ENCODE measurements around the gene MYO1G. TPM values are rescaled to one million over a fixed set of nuclear protein-coding genes. Genes with fewer than 3 reads are reported as not detected.

The MYO1G gene
- total and polyA plus RNA-seq, 4 donors = 0.56 to 3.9 (median 2.1) TPM

GRCh38 chr7:44958645-44959344 is 20.0 kb downstream of the MYO1G start:
- H3K27me3 ChIP-seq (ENCODE audit: control insufficient read depth in 4 of 4, insufficient read depth in 4 of 4, low read length in 3 of 4) = peaks cover 0 to 1% (median 0%) of the 10 kb centered on the region in 4 donors
- TF ChIP-seq CTCF (IDR thresholded peaks at IDR 0.05; ENCODE audit: low read depth, low read length, missing input control) (no peak), FOXA1 (IDR thresholded peaks at IDR 0.05) (no peak), SP1 (IDR thresholded peaks at IDR 0.05) (no peak), HNF4G (IDR thresholded peaks at IDR 0.05) (no peak), HNF4A (conservative IDR thresholded peaks at IDR 0.05) (no peak), FOXA2 (IDR thresholded peaks at IDR 0.05) (no peak), ATF3 (IDR thresholded peaks at IDR 0.05) (no peak), EGR1 (IDR thresholded peaks at IDR 0.05; ENCODE audit: low read depth in 2 of 2) (no peak), ZBTB33 (IDR thresholded peaks at IDR 0.05) (no peak), JUND (IDR thresholded peaks at IDR 0.05) (no peak), RAD21 (IDR thresholded peaks at IDR 0.05) (no peak), YY1 (IDR thresholded peaks at IDR 0.05) (no peak), RXRA (IDR thresholded peaks at IDR 0.05) (no peak), NR2F2 (IDR thresholded peaks at IDR 0.05) (no peak), MAX (IDR thresholded peaks at IDR 0.05) (no peak), TAF1 (conservative IDR thresholded peaks at IDR 0.05) (no peak), REST (IDR thresholded peaks at IDR 0.05) (no peak), GABPA (IDR thresholded peaks at IDR 0.05 in 1 of 2, conservative IDR thresholded peaks at IDR 0.05 in 1 of 2) (no peak)
- WGBS = 64% methylated on average over 8 of the region's 8 CpGs
- peaks cover 4 to 11% (median 7%) of the 10 kb centered on the region in 4 donors for H3K4me1 ChIP-seq (ENCODE audit: control insufficient read depth in 4 of 4, insufficient read depth in 4 of 4, low read length in 3 of 4)
- no peaks in the 10 kb centered on the region for H3K9me3 ChIP-seq (ENCODE audit: control insufficient read depth in 4 of 4, low read length in 3 of 4)
- H3K36me3 ChIP-seq (ENCODE audit: control insufficient read depth in 4 of 4, insufficient read depth in 3 of 4, low read depth in 1 of 4, low read length in 3 of 4) = no peaks in the 10 kb centered on the region
- no peak overlapping the region for H3K4me3 ChIP-seq (ENCODE audit: low read depth in 1 of 3, low read length in 3 of 3)
- H3K27ac ChIP-seq (ENCODE audit: low read depth in 1 of 2, low read length in 2 of 2) = no peak overlapping the region
- H3K9ac ChIP-seq (ENCODE audit: low read depth in 1 of 2, low read length in 2 of 2) = no peak overlapping the region
- DNase-seq (ENCODE audit: low spot score) = no peak

Data from liver (tissue), 9 donors.